Measurements from ENCODE around the gene ADIRF. TPM values are rescaled to one million over a fixed set of nuclear protein-coding genes. Genes with fewer than 3 reads are reported as not detected.
A peak's percentile ranks its signal among the peaks of the same experiment; 100 is the strongest.

The ADIRF gene
- total and polyA plus RNA-seq, 10 of the 15 experiments (the other 5 are each of a cell fraction or from before 2014, with no cell fraction given), result 0.12 to 2.5 (median 0.70) TPM; not detected in 2

- ChIA-PET SMC1A (ENCODE audit: uncharacterized antibody, unreplicated experiment) (interaction anchor here (0.8 to 0.9 kb wide), 2 partner anchors 106 to 124 kb away, joined by 3 read pairs; no protein-coding TSS in a partner anchor), RAD21 (ENCODE audit: unreplicated experiment) (interaction anchor here (0.8 to 1.9 kb wide), 5 partner anchors 11 to 122 kb away, joined by 3 to 6 read pairs (median 4); no protein-coding TSS in a partner anchor), CTCF (interaction anchor here (0.6 to 1.6 kb wide), 6 partner anchors 9 to 122 kb away, joined by 3 to 6 read pairs (median 4); no protein-coding TSS in a partner anchor), POLR2A (interaction anchor here (0.6 to 1.9 kb wide), 6 partner anchors 11 to 260 kb away, joined by 3 to 9 read pairs (median 3); partner anchors contain the start of genes GLUD1 and SHLD2)
- in situ Hi-C loops (cut with MboI) (no loop called here), intact Hi-C loops (cut with micrococcal nuclease; ENCODE audit: unreplicated experiment) (no loop called here)
- Histone ChIP-seq H3K27me3 (replicated peaks in 1 of 2; ENCODE audit: control insufficient read depth in 2 of 2, insufficient read depth in 2 of 2, low read length in 1 of 2) (peaks cover 0 to 2% of the 10 kb centered on the region in 2 experiments; a peak in 1 of 4 replicates), H3K9ac (ENCODE audit: control insufficient read depth, insufficient read depth, low read length) (peak overlapping the region; percentile 84), H3K4me3 (peak overlapping the region; percentile 96), H4K20me1 (ENCODE audit: control insufficient read depth, insufficient read depth) (no peaks in the 10 kb centered on the region), H2AFZ (ENCODE audit: control insufficient read depth, low read depth, low read length) (peak overlapping the region; percentile 87), H3K9me3 (replicated peaks; ENCODE audit: control insufficient read depth, insufficient read depth, low read length) (no peaks in the 10 kb centered on the region), H3K36me3 (ENCODE audit: control insufficient read depth in 2 of 2, insufficient read depth in 2 of 2, low read length in 1 of 2) (no peaks in the 10 kb centered on the region), H3K79me2 (ENCODE audit: control insufficient read depth, insufficient read depth, low read length) (no peaks in the 10 kb centered on the region), H3K27ac (ENCODE audit: control insufficient read depth, insufficient read depth) (peak overlapping the region; percentile 2; the same call in 1 of the 2 replicates), H3K4me1 (ENCODE audit: control insufficient read depth, insufficient read depth, low read length) (peaks cover 34% of the 10 kb centered on the region), H3K4me2 (ENCODE audit: control insufficient read depth, insufficient read depth) (peak overlapping the region; percentile 100)
- peak; percentile 88 for ATAC-seq
- WGBS (ENCODE audit: insufficient coverage, insufficient replicate concordance, low lambda C conversion rate, missing lambda C conversion rate), result 14% methylated on average over 54 of the region's 66 CpGs
- BruUV-seq (replicated peaks), result no TSS peak
- no peak for FAIRE-seq
- DNase-seq (ENCODE audit: low read depth, low spot score), result peak; percentile 55
- TF ChIP-seq BHLHE40 (IDR thresholded peaks at IDR 0.05; ENCODE audit: borderline replicate concordance in 1 of 2, low read depth in 2 of 2, low read length in 1 of 2) (peak; percentile 100), IKZF1 (conservative IDR thresholded peaks at IDR 0.05) (peak; percentile 73), BMI1 (IDR thresholded peaks at IDR 0.05; ENCODE audit: borderline replicate concordance) (no peak), ZBTB4 (CRISPR knock-in tag; IDR thresholded peaks at IDR 0.05) (no peak), LARP7 (IDR thresholded peaks at IDR 0.05) (0 out of 2 replicates have a peak, but pooled peaks have one; percentile 39), DPF2 (IDR thresholded peaks at IDR 0.05) (peak; percentile 81), MYC (IDR thresholded peaks at IDR 0.05; ENCODE audit: insufficient read depth, insufficient read length, insufficient replicate concordance, low read length, severe bottlenecking) (peak; percentile 80), USF1 (IDR thresholded peaks at IDR 0.05; ENCODE audit: borderline replicate concordance, extremely low read length, insufficient read depth, low read depth, low read length) (peak; percentile 64), MAX (IDR thresholded peaks at IDR 0.05; ENCODE audit: low read depth, low read length) (peak; percentile 81), MEF2B (IDR thresholded peaks at IDR 0.05; ENCODE audit: partially characterized antibody, poor library complexity, severe bottlenecking) (peak; percentile 99), SIN3A (IDR thresholded peaks at IDR 0.05; ENCODE audit: low read depth, low read length) (no peak; the same call in 1 of the 2 replicates), EGR1 (IDR thresholded peaks at IDR 0.05; ENCODE audit: borderline replicate concordance in 1 of 2, low read depth in 2 of 2, low read length in 2 of 2) (0 out of 3 replicates have a peak, but pooled peaks of 1 of the 2 experiments have one; percentile 5), CHD2 (IDR thresholded peaks at IDR 0.05; ENCODE audit: borderline replicate concordance, low read depth, low read length) (0 out of 2 replicates have a peak, but pooled peaks have one; percentile 19), MYB (IDR thresholded peaks at IDR 0.05; ENCODE audit: borderline replicate concordance, low read depth, low read length) (no peak), ZBED1 (IDR thresholded peaks at IDR 0.05; ENCODE audit: borderline replicate concordance) (no peak), PKNOX1 (IDR thresholded peaks at IDR 0.05) (peak; percentile 14; the same call in 1 of the 2 replicates)
Observed at GRCh38 chr10:86971232-86971991, 3.1 kb downstream of the ADIRF start.

All from GM12878 (cell line).